ENCODE data around the gene ATG5. TPM values are rescaled to one million over a fixed set of nuclear protein-coding genes. Genes with fewer than 3 reads are reported as not detected.

ATG5 gene
- total and polyA plus RNA-seq, 2 donors (not counting 1 experiment from before 2014, with no cell fraction given), result 13.6 to 26.3 TPM

DNA sequence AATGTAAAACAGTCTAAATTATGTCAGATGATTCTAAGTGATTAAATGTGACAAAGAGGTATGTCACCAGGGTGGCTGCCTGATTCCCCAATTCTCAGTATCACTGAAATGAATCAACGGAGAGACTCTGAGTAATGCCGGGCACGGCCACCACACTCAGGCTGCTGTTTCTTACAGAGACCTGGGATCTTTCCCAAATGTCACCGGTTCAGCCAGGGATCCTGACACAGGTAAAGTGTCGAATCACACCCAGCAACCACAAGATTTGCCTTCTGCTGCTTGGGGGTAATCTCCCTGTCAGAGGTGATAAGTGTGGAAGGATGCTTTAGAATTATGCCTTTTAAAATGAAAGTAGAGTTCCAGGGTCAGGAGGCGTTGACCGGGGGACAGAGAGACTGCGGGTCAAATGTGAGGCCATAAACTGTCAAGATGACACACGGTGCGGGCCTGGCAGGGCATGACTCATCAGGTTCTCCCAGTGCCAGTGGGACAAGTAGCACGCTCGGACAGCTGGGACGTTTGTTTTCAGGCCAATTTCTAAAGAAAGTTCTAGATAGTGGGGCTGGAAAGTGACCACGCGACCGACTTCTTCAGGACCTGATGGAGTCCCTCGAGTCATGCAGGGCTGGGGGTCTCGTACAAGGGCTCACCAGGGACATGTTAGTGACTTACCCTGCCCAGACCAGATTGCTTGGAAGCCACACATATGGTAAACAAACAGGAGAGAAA, 190.5 kb downstream of the ATG5 start:
- no peak for DNase-seq
- WGBS (ENCODE audit: insufficient coverage), result 97% methylated on average over 16 of the region's 18 CpGs

More for the DNA sequence above, 190.5 kb downstream of the ATG5 start:
- Histone ChIP-seq H3K4me1 (ENCODE audit: control insufficient read depth in 2 of 2, insufficient read depth in 2 of 2, low read length in 2 of 2) (no peaks in the 10 kb centered on the region), H3K27ac (ENCODE audit: low read length in 2 of 2) (no peak overlapping the region), H3K27me3 (replicated peaks in 1 of 4; ENCODE audit: control extremely low read depth in 1 of 4, control insufficient read depth in 3 of 4, insufficient read depth in 4 of 4, low read length in 3 of 4) (no peaks in the 10 kb centered on the region), H3K4me2 (replicated peaks; ENCODE audit: low read depth, low read length, poor library complexity, severe bottlenecking) (no peak overlapping the region), H3K9me3 (ENCODE audit: control extremely low read depth in 1 of 3, control insufficient read depth in 2 of 3, insufficient read depth in 1 of 3, low read length in 2 of 3) (no peaks in the 10 kb centered on the region), H3K36me3 (replicated peaks in 1 of 2; ENCODE audit: control extremely low read depth in 1 of 2, control insufficient read depth in 1 of 2, extremely low read depth in 1 of 2, insufficient read depth in 2 of 2, low read length in 1 of 2) (no peaks in the 10 kb centered on the region), H3K79me2 (ENCODE audit: control insufficient read depth, insufficient read depth, low read length) (no peaks in the 10 kb centered on the region), H3K4me3 (ENCODE audit: control extremely low read depth in 1 of 5, extremely low read depth in 1 of 5, insufficient read depth in 1 of 5, low read depth in 2 of 5, low read length in 4 of 5) (no peak overlapping the region), H4K20me1 (ENCODE audit: control insufficient read depth, insufficient read depth, low read length, poor library complexity, severe bottlenecking) (no peaks in the 10 kb centered on the region), H3K9ac (ENCODE audit: low read length) (no peak overlapping the region), H2AFZ (ENCODE audit: insufficient read depth, low read depth, low read length, poor library complexity, severe bottlenecking) (no peak overlapping the region)
- TF ChIP-seq EZH2 (IDR thresholded peaks at IDR 0.05; ENCODE audit: borderline replicate concordance, insufficient read depth, low read depth, low read length, poor library complexity, severe bottlenecking), result no peak
- TF ChIP-seq CTCF (IDR thresholded peaks at IDR 0.05), result no peak
- Mint-ChIP-seq H3K4me1 (peaks cover 6% of the 10 kb centered on the region), H3K9me3 (ENCODE audit: insufficient read depth) (no peaks in the 10 kb centered on the region), H3K27me3 (peaks cover 3% of the 10 kb centered on the region), H3K27ac (no peak overlapping the region), H3K4me3 (no peak overlapping the region)
- ATAC-seq (ENCODE audit: low read depth), result no peak
- POLR2A ChIA-PET, result interaction anchor here (0.5 kb wide), 1 partner anchor 9 kb away, joined by 4 read pairs; no protein-coding TSS in a partner anchor
- CTCF ChIA-PET, result no interaction called here
- intact Hi-C loops (cut with micrococcal nuclease), result no loop called here

Small RNA genes lying within 50 kb of the gene (small RNA-seq; reads per million reads assigned to genes)
- gene RF00015 (ENCODE audit: insufficient read length, low read depth, low replicate concordance) (not detected), gene RN7SL47P (ENCODE audit: insufficient read length, low read depth, low replicate concordance) (not detected), gene RNU6-344P (ENCODE audit: insufficient read length, low read depth, low replicate concordance) (not detected)

Other genes with a start within 250 kb of the ATG5 start
- 6.9 and 8.5 TPM in 2 replicates for gene PRDM1, start 239.4 kb downstream of the ATG5 start, total RNA-seq
- 8.4 and 9.6 TPM in 2 replicates for gene PRDM1, start 239.4 kb downstream of the ATG5 start, polyA plus RNA-seq
- 47.0 and 47.2 TPM in 2 replicates for gene CRYBG1, start 35.0 kb upstream of the ATG5 start, total RNA-seq
- 9.6 and 15.2 TPM in 2 replicates for gene CRYBG1, start 35.0 kb upstream of the ATG5 start, polyA plus RNA-seq

All from B cell (primary cell).